Inflammatory macrophage (primary cell): ENCODE results near the gene IGSF10.

Experiments used
- DNase-seq, 2 donors: peaks; one replicate each; pipeline ENCODE4 v3.0.0-alpha.2; 2020 to 2022

Gene IGSF10

DNA sequence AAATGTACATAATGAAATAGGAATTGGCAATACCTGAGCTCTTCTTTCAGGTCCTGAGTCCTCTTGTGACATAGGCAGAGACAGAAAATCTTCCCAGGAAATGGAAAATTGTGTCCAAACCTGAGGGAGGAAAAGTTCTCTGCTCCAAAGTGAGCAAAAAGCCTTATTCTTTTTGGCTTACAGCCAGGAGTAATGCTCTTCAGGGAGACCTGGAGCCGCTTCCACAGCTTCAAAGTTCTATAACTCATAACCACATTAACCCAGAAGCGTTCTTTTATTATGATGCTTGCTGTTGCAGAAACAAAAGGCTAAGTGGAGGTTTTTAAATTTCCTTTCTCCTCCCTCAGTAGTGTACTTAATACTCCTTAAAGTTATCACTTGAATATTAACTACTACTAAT, 633 bp downstream of the IGSF10 start:
- DNase-seq, result no peak

DNA sequence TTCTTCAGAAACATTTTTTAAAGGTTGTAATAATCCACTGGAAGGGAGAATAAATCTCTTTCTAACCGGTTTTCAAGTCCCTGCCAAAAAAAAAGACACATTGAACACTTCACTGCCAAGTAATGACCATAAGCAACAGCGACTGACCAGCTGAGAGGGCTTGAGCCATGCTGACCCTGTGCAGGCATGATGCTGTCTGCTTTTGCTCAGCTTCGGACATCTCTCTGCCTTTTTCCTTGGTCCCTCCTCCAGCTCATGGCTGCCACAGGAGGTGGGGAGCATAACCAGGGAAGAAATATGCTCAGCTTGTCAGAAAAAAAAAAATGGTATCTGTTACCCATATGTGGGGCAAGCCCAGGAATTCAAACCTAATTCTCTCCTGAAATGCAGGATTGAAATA, 1.5 kb downstream of the IGSF10 start:
- DNase-seq, result no peak

DNA sequence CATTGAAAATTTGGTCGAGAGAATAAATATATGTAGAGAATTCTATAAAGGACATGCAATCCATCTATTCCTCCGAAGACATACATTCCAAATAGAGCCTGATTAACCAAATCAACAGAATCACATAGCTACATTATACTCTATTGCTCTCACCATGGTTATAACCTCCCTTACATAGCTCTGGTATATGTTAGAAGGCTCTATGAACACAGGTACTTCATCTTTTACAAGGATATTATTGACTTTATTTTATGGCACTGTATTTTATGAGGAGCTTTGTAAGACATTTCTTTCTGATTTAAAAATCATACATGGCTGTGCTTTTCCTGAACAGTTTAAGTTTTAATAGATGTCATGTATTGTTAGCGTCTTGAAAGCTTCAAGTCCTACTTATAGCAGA, 4.8 kb downstream of the IGSF10 start:
- no peak for DNase-seq

DNA sequence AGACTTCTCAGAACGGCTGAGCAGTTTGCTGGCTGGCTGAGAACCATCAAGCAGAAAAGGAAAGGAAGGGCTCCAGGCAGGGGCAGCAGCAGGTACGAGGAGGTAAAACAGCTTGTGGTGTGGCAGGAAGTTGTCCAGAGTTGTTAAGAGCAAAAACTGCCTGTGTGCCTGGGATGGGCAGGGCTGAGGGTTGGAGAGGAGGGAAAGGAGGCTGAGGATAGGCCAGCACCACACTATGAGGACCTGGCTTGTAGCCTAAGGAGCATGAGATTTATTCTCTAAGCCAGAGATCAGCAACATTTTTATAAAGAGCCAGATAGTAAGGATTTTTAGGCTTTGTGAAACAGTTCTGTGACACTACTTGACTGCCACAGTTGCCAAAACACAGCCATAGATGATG, 8.0 kb downstream of the IGSF10 start:
- DNase-seq, result no peak

DNA sequence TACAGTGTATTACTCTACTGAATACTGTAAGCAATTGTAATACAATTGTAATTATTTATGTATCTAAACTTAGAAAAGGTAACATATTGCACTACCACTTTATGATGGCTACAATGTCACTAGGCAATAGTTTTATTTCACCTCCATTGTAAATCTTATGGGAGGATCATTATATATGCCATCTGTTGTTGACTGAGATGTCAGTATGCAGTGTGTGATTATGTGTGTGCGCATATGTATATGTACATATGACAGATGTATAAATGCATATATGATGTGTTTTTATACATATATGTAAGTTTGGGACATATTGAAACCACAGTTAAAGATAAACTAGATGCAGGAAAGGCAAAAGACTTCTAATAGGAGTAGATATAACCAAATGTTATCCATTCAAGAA, 8.5 kb downstream of the IGSF10 start:
- DNase-seq, result no peak

DNA sequence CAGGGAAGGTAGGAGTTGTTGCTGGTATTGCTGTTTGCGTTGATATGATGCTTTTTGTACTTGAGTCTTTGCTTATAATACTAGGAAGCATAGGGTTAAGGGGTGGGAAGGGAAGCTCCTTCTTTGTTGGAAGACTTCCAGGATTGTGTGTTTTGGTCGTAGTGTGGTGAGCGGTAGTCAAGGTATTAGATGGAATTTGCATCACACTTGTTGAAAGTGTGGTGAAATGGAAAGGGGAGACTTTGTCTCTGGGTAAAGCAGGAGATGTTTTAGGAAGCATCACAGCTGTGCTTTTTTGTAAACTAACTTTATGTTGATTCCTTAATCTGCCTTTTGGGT, 14.9 kb downstream of the IGSF10 start:
- no peak for DNase-seq

DNA sequence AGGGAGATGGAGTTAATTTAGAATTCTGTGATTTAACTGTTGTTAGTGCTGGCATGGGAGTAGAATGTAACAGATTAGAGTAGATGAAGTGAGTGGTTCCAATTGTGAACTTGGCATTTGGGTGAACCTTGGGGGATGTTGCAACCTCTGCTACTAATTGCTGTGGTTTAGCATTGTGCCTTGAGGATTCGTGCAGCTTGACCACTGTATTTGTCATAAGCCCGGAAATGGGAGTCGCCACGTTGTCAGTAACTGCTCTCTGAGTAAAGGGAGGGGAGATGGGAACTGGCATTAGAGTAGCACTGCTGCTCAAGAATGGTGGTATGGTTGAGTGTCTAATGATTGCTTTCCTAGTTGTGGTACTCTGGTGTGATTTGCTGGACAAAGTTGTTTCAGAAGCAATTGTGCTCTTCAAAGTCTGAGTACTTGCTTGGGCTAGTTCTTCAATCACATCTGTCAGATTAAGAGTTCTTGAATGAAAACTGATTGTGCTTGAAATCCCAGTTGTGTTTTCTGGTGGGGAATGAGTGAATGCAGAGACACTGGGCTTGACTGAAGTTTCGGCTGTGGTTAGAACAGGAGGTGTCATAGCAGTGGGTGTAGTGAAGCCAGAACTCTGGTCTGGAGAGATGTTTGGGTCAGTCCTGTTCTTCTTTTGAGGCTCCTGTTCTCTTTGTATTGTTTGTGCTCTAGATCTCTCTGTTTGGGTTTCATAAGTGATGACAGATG, 15.4 kb downstream of the IGSF10 start:
- DNase-seq, result peak; percentile 28 to 56

DNA sequence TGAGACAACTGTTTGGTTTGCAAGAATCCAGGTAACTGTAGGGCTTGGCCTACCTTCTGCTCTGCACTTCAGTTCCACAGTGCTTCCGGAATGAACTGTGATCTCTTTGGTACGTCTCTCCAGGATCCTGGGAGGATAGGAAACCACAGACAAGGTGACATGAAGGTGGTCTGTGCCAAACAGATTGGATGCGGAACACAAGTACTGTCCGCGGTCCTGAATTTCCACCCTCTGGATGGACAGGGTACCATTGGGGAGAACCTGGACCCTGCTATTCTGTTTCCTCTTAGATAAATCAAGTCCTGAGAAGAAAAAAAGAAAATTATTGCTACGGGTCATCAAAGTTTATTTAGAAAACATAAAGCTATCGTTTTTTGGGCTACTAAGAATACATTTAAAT, 17.3 kb downstream of the IGSF10 start:
- DNase-seq, result no peak

DNA sequence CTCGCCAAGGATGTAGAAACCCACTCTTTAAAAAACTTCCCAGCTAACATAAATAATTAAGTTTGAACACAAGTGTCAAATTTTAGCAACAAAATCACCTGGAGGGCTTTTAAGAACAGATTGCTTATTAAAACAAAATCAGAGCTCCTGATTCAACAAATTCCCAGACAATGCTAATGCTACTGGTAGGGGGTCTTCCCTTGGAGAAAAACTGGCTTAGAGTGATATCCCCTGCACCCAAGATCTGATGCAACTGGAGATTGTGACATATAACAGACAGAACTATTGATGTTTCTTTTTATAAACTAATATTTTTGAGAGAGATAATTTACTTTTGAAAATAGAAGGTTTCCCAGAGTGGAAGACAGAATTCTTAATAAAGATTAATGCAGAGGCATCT, 19.9 kb downstream of the IGSF10 start:
- DNase-seq, result no peak

DNA sequence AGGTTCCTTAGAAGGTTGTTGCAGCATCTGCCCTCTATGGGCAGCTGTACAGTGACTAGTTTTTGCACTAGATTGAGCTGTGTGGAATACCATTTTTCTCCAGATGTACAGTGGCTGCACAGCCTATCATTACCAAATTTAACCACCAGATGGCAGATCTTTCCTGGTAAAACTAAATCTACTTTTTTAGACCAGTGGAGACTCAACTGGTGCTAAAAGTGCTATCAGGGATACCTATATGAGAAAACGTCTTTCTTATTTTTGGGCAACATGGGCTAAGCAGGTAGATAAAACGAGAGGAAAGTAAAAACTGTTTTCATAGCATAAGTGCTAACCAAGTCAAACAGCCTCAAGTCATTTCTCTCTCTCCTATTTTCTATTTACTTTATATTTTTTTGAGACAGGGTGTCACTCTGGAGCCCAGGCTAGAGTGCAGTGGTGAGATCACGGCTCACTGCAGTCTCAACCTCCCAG, 21.2 kb downstream of the IGSF10 start:
- DNase-seq, result peak; percentile 72 to 81

DNA sequence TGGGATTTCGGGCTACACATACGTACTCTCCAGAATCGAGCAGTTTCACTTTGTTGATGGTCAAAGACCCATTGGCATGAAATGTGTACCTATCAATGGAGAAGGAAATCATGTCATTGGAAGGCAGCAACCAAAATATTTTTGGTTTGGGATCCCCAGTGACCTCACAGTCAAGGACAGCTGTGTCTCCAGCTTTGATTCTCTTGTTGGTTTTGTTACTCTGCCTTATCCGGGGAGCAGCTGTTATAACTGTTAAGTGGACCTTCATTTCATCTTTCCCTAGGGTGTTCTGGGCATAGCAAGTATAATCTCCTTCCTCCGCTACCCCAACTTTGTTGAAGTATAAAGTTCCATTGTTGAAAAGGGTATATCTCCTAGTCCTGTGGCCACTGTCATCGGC, 23.0 kb downstream of the IGSF10 start:
- DNase-seq, result no peak

DNA sequence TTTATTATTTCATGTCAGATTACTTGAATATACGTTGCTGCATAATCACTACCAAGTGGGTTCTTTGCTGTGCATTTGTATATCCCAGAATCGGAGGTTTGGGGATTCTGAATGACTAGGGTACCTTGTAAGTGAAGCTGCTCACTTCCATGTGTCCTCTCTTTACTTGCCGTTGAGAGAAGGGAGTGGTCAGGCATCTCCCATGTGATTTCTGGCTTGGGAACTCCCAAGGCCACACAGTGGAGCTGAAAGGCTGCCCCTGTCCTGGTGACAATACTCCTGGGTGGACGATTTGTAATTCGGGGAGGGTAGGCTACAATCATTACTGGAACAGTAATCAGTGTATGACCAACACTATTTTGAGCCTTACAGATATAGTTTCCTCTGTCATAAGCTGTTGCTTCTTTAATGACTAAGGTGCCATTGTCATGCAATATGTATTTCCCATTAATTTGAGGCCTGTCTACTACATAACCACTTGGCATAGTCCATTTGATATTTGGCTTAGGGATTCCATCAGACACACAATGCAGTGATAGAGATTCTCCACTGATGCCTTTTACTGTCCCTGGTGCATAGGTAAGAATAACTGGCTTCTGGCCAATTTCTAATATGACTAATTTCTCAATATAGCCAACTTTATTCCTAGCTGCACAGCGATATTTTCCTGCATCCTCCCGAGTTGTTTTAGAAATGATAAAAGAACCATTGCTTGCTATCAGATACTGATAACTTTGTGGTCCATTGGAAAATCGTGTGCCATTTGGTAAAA, 24.0 kb downstream of the IGSF10 start:
- DNase-seq, result no peak

DNA sequence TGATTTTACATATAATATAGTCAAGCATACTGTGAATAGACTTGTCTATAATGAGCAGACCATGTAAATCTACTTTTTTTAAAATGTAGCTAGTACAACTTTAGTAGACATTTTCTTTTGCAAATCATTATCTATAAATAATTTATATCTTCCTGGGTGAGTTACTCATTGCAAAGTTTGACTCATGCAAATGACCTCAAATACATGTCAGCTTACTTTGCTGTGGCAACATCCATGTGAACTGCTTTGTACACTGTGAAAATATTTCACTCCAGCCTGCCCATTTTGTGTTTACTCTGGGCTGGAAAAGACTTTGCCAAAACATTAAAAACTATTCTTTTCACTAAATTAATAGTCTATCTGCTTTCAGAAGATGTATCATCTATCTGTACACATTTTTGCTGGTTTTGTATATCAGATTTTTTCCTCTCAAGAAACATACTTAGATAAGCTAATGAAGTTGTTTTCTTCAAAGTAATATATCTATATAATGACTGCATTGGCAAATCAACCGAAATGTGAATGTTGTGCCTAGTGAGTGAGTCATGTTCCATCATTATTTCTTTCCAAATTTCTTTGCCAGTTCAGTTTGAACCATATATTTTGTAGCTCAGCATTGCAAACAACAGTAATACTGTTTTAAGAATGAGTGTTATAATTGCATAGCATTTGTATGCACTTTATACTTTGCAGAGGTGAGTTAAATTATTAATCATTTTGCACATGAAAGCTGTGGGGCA, 26.5 kb downstream of the IGSF10 start:
- peak in 1 of 2 donors; percentile 8 for DNase-seq

DNA sequence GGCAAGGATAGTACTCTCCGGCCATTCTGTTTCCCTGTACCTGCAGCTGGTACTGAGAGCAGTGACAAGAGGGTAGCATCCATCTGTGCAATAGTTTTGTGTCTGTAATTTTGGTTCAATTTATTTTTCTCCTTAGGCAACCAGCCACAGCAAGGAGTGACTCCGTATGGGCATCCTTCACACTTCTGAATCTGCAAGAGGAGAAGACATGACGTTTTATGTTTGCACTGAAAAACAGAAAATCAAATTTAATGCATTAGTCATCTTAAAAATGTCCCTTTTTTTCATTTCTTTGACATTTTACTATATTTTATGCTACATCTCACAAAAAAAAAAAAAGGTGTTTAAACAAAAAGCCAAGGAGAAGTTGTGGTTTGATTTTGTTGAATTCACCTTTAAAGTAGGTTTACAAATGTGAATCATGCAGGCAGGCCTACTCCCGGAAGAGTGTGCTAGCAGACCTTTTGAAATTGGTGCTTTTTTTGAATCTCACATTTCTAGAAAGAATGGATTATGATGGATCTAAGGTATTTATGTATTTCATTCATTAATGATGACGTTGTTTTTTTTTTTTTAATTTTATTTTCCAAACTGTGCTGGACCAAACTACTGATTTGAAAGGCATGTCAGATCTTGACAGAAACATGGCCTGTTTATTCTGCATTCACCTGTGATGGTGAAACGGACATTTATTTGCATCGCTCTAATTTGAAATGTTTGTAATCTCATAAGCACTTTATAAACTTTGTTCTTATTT, 28.1 kb downstream of the IGSF10 start:
- no peak for DNase-seq

DNA sequence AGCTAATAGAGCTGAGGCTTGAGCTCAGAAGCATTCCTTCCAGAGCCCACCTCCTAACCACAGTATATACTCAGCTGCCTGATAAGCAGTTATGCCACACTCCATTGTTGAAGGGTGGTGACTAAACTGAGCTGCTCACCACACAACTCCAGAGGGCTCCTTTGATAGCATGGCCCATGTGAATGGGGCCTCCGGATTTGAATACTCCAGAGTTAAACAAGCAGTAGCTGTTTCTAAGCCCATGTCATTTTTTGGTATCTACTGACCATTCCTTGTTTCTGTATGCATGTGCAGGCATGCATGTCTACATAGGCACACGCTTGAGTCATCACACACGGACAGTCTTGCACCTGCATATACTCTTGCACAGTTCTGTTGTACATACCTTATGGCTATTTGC, 28.9 kb downstream of the IGSF10 start:
- peak in 1 of 2 donors; percentile 18 for DNase-seq

DNA sequence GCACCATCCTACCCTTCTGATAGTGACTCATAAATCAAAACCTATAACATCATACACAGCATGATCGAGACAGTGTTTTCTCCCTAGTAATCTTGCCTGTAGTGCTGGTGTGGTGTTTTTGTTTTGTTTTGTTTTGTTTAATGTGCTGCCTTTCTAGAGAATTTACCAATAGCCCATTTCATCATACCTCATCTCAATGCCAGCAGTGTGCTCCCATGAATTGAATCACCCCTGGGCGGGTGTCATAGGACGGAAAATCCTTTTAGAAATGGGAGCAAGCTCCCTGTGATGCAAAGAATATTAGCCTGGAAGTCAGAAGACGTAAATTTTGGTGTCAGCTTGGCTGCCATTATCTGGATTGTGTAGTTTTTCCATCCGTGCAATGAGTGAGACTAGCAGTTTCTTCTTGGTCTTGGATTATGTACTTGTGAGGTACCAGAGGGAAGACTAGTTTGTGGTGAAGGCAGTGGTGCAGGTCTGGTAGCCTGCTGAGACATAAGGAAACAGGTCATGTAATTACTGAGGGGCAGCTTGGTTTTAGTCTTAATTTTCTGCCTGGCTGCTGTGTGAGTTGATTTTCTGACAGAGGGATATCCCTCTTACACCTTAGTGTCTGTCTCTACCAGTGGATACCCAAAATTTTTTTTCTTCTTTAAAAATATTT, 29.9 kb downstream of the IGSF10 start:
- DNase-seq, result no peak

DNA sequence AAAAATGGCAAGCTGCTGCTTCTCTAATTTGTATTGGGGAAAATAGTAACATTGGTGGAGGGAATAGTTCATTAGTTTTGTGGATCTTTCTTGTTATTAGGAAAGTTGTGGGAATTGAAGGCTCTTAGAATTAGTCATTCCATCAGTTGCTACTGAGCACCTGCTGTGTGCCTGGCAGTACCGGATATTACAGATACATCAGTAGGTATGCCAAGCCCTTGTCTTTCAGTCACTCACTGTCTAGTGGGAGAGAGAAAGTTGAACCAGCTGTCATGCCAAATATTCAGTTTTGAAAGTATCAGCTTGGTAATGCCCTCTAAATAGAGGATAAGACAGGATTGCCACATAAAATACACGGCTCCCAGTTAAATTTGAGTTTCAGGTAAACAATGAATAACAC, 32.5 kb downstream of the IGSF10 start:
- no peak for DNase-seq

DNA sequence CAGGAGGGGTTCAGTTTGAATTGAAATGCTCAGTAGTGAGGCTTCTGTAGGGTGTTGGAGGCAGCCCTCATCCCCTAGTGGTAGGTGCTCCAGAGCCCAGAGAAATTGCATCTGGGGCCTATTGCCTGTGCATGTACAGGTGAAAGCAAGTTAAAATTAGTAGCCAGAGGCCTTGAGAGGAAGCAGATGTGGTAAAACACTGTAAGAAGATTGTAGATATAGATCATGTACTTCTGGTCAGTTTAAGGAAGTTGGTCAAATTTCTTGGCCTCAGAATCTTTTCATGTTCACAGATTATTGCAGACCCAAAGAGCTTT, 34.6 kb downstream of the IGSF10 start:
- DNase-seq, result no peak

DNA sequence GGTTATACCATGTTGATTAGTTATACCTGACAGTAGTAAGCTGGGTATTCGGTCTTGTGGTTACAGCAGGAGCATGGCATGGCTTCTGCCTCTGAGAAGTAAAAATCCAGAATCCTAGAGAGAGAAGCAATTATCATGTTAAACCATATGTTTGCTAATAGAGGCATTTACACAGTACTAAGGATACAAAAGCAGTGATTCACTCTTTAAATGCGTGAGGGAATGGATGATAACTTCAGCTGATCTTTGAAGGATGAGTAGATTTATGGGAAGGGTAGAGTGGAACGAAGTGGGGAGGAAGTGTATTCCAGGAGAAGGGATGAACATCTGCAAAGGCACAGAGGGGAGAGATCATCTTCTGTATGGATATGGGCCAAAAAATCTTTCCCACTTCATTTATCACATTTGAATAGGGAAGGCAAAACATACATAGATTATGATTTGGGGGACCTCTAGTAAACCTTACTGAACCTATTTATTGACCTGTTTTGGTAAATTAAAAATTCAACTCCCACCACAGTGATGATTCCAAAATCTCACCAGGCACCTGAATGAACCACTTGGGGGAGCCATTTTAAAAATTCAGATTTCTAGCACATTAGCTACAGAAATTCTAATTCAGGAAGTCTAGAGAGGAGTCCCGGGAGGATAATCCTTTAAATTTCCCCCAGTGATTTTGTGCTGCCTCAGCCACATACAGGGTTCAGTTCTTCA, 35.1 kb downstream of the IGSF10 start:
- DNase-seq, result no peak

DNA sequence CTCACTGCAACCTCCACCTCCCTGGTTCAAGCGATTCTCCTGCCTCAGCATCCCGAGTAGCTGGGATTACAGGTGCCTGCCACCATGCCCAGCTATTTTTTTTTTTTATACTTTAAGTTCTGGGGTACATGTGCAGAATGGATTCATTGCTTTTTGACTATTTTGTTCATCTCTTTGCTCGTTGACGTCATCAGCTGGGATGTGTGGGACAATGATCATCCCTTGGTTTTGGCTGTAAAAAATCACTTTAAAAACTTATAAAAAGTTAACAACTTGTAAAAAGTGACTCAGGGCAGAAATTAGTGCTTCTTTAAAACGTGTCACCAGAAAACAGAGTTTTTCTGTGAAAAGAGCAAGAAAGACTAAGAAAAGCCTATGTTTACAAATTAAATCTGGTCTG, 37.8 kb downstream of the IGSF10 start:
- no peak for DNase-seq

DNA sequence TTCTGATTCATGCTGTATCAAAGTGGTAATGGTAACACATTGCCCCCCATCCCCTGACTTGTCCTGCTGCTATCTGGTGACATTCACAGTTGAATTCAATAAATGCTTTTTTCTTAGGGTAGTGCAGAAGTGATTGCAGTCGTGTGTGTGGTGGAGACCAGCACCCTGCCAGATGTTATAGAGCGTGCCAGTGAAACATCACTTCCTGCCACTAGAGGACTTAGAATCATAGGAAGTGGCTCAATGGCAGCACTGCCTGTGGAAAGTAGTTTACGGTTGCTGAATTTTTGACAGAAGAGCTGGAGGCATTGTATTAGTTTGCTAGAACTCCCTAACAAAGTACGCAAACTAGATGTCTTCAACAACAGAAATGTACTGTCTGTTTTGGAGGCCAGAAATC, 38.9 kb downstream of the IGSF10 start:
- DNase-seq, result peak; percentile 10 to 17

DNA sequence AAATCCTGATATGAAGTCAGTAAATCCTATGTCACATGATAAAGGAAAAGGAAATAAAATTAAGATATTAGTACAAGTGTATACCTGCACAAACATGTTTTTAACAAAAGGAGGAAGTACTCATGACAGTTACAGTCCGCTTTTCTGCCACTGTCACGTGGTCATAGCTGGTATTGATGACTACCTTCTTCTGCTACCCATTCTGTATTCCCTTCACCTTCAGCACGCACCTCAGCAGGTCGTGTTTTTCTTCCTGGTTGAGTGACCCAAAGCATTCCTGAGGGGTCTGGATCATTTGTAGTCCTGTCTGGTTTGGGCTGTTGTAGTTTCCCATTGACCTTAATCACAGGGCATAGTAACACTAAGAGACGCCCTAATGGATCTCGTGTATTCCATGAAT, 41.1 kb downstream of the IGSF10 start:
- no peak for DNase-seq
